Nephron (organoid): ENCODE data around the gene CACNA2D3.

Experiments
- H3K27ac Mint-ChIP-seq, 3 experiments: 2 replicates each; pipeline ENCODE4 v1.8.0; 2020; ENCODE audit warnings: mixed read lengths in 3 of 3, mild to moderate bottlenecking in 2 of 3, moderate library complexity in 1 of 3
- H3K27me3 Mint-ChIP-seq: 2 replicates; pipeline ENCODE4 v1.8.0; 2021; ENCODE audit warnings: low read depth, mild to moderate bottlenecking, moderate library complexity, mixed read lengths
- H3K36me3 Mint-ChIP-seq: 2 replicates; pipeline ENCODE4 v1.8.0; 2020; ENCODE audit warnings: low read depth, mixed read lengths
- H3K4me1 Mint-ChIP-seq: 2 replicates; pipeline ENCODE4 v1.8.0; 2020; ENCODE audit warnings: mixed read lengths
- H3K4me3 Mint-ChIP-seq, 3 experiments: 2 replicates each; pipeline ENCODE4 v1.8.0; 2020; ENCODE audit warnings: mild to moderate bottlenecking in 3 of 3, mixed read lengths in 3 of 3, moderate library complexity in 2 of 3
- H3K9me3 Mint-ChIP-seq: 2 replicates; pipeline ENCODE4 v1.8.0; 2020; ENCODE audit warnings: mixed read lengths
- TF ChIP-seq, protein P1 (sequence below), 3 experiments: fragments of 200-600 bp; sonication (generic); IDR thresholded peaks; one replicate each; pipeline ENCODE4 v1.5.0; 2021; ENCODE audit warnings: antibody characterized with exemption in 3 of 3; ENCODE audit not compliant: unreplicated experiment in 3 of 3

Gene CACNA2D3

GRCh38 chr3:54845551-54845950 lies 723.2 kb downstream of the CACNA2D3 start:
- H3K27ac Mint-ChIP-seq = peak overlapping the region in 1 of 3 experiments; percentile 29
- TF ChIP-seq, protein P1, sequence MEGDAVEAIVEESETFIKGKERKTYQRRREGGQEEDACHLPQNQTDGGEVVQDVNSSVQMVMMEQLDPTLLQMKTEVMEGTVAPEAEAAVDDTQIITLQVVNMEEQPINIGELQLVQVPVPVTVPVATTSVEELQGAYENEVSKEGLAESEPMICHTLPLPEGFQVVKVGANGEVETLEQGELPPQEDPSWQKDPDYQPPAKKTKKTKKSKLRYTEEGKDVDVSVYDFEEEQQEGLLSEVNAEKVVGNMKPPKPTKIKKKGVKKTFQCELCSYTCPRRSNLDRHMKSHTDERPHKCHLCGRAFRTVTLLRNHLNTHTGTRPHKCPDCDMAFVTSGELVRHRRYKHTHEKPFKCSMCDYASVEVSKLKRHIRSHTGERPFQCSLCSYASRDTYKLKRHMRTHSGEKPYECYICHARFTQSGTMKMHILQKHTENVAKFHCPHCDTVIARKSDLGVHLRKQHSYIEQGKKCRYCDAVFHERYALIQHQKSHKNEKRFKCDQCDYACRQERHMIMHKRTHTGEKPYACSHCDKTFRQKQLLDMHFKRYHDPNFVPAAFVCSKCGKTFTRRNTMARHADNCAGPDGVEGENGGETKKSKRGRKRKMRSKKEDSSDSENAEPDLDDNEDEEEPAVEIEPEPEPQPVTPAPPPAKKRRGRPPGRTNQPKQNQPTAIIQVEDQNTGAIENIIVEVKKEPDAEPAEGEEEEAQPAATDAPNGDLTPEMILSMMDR (IDR thresholded peaks at IDR 0.05; ENCODE audit: unreplicated experiment in 3 of 3) = no peak
- peaks cover 22% of the 10 kb centered on the region for H3K27me3 Mint-ChIP-seq
- no peak overlapping the region for H3K4me3 Mint-ChIP-seq
- no peaks in the 10 kb centered on the region for H3K36me3 Mint-ChIP-seq
- peaks cover 13% of the 10 kb centered on the region for H3K4me1 Mint-ChIP-seq
- no peaks in the 10 kb centered on the region for H3K9me3 Mint-ChIP-seq

- no peak overlapping the region for H3K27ac Mint-ChIP-seq
- H3K9me3 Mint-ChIP-seq = no peaks in the 10 kb centered on the region
- peaks cover 24% of the 10 kb centered on the region for H3K27me3 Mint-ChIP-seq
- H3K4me1 Mint-ChIP-seq = peaks cover 16% of the 10 kb centered on the region
- TF ChIP-seq, protein P1 (IDR thresholded peaks at IDR 0.05; ENCODE audit: unreplicated experiment in 3 of 3) = no peak
- no peak overlapping the region for H3K4me3 Mint-ChIP-seq
- H3K36me3 Mint-ChIP-seq = no peaks in the 10 kb centered on the region
Observed at GRCh38 chr3:54846119-54846518, 723.8 kb downstream of the CACNA2D3 start.

DNA sequence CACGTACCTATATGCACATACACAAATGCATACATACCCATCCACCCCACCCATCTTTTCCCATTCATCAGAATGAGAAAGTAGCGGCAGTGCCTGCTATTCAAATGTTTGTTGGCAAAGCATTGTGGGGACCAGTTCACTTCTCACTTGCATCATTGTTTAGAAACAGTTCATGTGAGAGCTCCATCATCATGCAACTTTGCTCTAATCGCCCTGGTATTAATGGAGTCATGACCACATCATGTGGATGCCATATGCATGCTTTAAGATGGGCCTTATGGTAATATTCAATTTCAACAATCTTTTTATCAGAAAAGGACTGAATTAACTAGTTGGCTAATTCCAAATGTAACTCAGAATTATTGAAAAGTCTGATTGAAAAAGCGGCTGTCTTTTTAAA lies 725.0 kb downstream of the CACNA2D3 start:
- Mint-ChIP-seq H3K27ac (no peak overlapping the region), H3K9me3 (no peaks in the 10 kb centered on the region), H3K27me3 (peaks cover 29% of the 10 kb centered on the region), H3K4me1 (peaks cover 16% of the 10 kb centered on the region), H3K4me3 (no peak overlapping the region), H3K36me3 (no peaks in the 10 kb centered on the region)
- TF ChIP-seq, protein P1 (IDR thresholded peaks at IDR 0.05; ENCODE audit: unreplicated experiment in 3 of 3) = no peak

- Mint-ChIP-seq H3K27me3 (peaks cover 33% of the 10 kb centered on the region), H3K4me1 (peaks cover 22% of the 10 kb centered on the region), H3K27ac (no peak overlapping the region), H3K9me3 (no peaks in the 10 kb centered on the region), H3K36me3 (no peaks in the 10 kb centered on the region), H3K4me3 (no peak overlapping the region)
- TF ChIP-seq, protein P1 (IDR thresholded peaks at IDR 0.05; ENCODE audit: unreplicated experiment in 3 of 3) = no peak
Observed at GRCh38 chr3:54849360-54849759, 727.0 kb downstream of the CACNA2D3 start.

DNA sequence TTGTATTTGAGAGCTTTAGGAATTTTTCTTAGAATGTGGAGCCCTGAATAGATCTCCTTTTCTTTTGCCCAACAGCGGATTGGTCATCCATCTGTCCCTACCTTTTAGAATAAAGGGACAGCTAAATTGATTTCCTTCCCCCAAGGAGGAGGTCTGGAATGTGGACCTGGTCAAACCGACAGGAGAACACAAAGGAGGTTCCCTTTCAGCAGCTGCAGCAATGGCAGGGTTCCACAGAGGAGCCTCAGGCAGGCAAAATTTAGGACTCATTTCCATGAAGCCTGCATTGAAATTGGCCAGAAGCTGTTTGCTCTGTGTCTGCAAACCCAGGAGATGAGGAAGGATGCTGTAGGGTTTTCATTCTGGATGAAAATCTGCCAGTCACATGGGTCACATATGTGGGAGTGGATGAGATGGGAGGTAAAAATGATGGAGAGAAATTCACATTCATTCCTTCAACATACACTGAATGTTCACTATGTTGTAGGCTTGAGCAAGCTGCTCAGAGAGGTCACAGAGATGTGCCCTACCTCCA lies 728.2 kb downstream of the CACNA2D3 start:
- TF ChIP-seq, protein P1 (IDR thresholded peaks at IDR 0.05; ENCODE audit: unreplicated experiment in 3 of 3) = no peak
- no peak overlapping the region for H3K27ac Mint-ChIP-seq
- no peaks in the 10 kb centered on the region for H3K36me3 Mint-ChIP-seq
- no peak overlapping the region for H3K4me3 Mint-ChIP-seq
- H3K9me3 Mint-ChIP-seq = no peaks in the 10 kb centered on the region
- H3K27me3 Mint-ChIP-seq = peaks cover 32% of the 10 kb centered on the region
- H3K4me1 Mint-ChIP-seq = peaks cover 17% of the 10 kb centered on the region
